Adrenal gland (tissue), 12 donors: ENCODE results near the gene KIAA1671. TPM values are rescaled to one million over a fixed set of nuclear protein-coding genes. Genes with fewer than 3 reads are reported as not detected.

ENCODE experiments used
- DNase-seq, 7 donors: peaks; one replicate each; pipeline ENCODE4 v3.0.0-alpha.2; 2019 to 2020
- H3K27ac ChIP-seq, 5 donors: fragments of 200-600 bp; sonication (generic) in 4 of 5; 1 replicate in 3 of 5; 2 replicates in 2 of 5; pipeline versions ENCODE4 v1.5.1 to v1.8.0; 2016 to 2020; ENCODE audit warnings: mild to moderate bottlenecking in 1 of 5
- H3K27me3 ChIP-seq: fragments of 200-600 bp; 2 replicates; pipeline ENCODE4 v1.8.0; 2021
- H3K36me3 ChIP-seq, 2 donors: fragments of 200-600 bp; replicated peaks in 1 of 2; 1 replicate in 1 of 2; 2 replicates in 1 of 2; pipeline versions ENCODE4 v1.5.1 to v1.8.0; 2018 to 2022
- H3K4me1 ChIP-seq, 2 donors: fragments of 200-600 bp; replicated peaks in 1 of 2; 1 replicate in 1 of 2; 2 replicates in 1 of 2; pipeline versions ENCODE4 v1.5.1 to v1.8.0; 2018 to 2021
- H3K4me3 ChIP-seq, 4 donors: fragments of 200-600 bp; sonication (generic) in 3 of 4; one replicate each; pipeline ENCODE4 v1.5.1; 2016 to 2018
- H3K9me3 ChIP-seq, 3 donors: fragments of 200-600 bp; sonication (generic) in 1 of 3; replicated peaks in 1 of 3; 1 replicate in 2 of 3; 2 replicates in 1 of 3; pipeline versions ENCODE4 v1.5.1 to v1.8.0; 2016 to 2021
- CTCF ChIP-seq, 6 experiments: fragments of 450-650 bp in 4 of 6; fragments of 200-600 bp in 2 of 6; sonication (generic) in 1 of 6; IDR thresholded peaks; 1 replicate in 5 of 6; 2 replicates in 1 of 6; pipeline versions ENCODE4 v1.5.1 to v1.8.0; 2016 to 2021; ENCODE audit warnings: antibody characterized with exemption in 6 of 6, mild to moderate bottlenecking in 2 of 6, moderate library complexity in 1 of 6
- POLR2A ChIP-seq, 2 donors: fragments of 450-650 bp; IDR thresholded peaks; one replicate each; pipeline ENCODE4 v1.6.1; 2017; ENCODE audit warnings: antibody characterized with exemption in 2 of 2, mild to moderate bottlenecking in 2 of 2, moderate library complexity in 1 of 2
- WGBS, 4 donors: extraction: QIAGEN DNeasy Blood & Tissue Kit in 2 of 4; methylation state at CpG; one replicate each; pipeline versions ENCODE4 v1.1.5 to v1.1.7; 2013 to 2017; 5-methylcytosine and 5-hydroxymethylcytosine counted together
- intact Hi-C, 2 donors: fragments of 100-400 bp; cut with DNase I; formaldehyde crosslinking; loops; one replicate each; pipeline versions ENCODE4 v1.14.1 to v1.15.0; 2022 to 2023
- polyA plus RNA-seq, 3 donors: library from polyadenylated mRNA; stranded (reverse); fragments of 200-250 nt in 2 of 3; fragments of 350-450 nt in 1 of 3; fragmentation: Illumina TruSeq in 1 of 3; extraction: RNeasy Lipid Tissue Mini Kit (QIAGEN cat#74804) in 1 of 3; gene quantifications; one replicate each; pipeline ENCODE4 v1.2.3, GENCODE V29; 2013 to 2014
- total RNA-seq, 9 donors: library from RNA; depleted of rRNA in 4 of 9; stranded (reverse); fragments of >200 nt in 4 of 9; fragments of 120-200 nt in 1 of 9; fragmentation: NEBNext Ultra II Directional in 1 of 9; extraction: Animal tissue kit (Norgen Biotek cat#: 25700) in 1 of 9; gene quantifications; one replicate each; pipeline versions ENCODE4 v1.1.0 to v1.2.4, GENCODE V29; 2013 to 2023
- donor health status: healthy with polysubstance abuse.
- donor health status: Bipolar disorder and iron deficiency.
- donor health status: DM: yes; HTN: yes; CAD: no.
- donor health status: DM: no; HTN: no; CAD: no.
- donor health status: DM: no; HTN: no; CAD: no.
- donor health status: DM: yes; HTN: yes; CAD: no.

KIAA1671 gene
- total and polyA plus RNA-seq, 12 donors = 5.3 to 71.0 (median 45.8) TPM

DNA sequence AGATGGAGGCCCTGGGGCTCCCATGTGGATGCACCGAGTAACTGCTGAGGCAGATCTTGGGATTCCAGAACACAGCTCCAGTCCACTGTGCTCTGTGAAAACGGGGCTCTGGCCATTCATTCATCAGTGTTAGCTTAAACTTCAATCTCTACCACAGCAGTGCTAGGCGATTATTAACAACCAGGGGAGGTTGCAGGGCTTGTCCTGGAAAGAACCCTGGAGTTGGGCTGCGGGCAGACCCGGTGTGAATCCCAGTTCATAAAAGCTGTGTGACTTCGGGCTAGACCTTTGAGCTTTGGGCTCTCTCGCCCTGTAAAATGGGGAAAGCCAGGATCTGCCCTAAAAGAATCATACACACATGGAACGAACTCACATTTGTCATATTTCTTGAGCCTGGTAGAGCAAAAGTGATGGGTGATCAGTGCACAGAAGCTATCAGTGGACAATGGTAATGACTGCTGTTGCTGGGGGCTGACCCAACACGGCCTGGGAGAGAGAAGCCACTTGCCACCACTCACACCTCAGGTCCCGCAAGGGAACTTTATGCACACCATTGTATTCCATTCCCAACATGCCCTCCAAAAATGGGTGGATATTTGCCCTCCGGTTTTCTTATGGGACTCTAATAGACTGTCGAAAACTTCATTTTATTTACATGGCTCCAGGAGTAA is 231.6 kb downstream of the KIAA1671 start:
- peaks cover 0 to 21% of the 10 kb centered on the region in 2 donors for H3K36me3 ChIP-seq
- no peaks in the 10 kb centered on the region for H3K4me1 ChIP-seq
- TF ChIP-seq CTCF (IDR thresholded peaks at IDR 0.05) = no peak
- no peak for TF ChIP-seq POLR2A (IDR thresholded peaks at IDR 0.05)
- H3K4me3 ChIP-seq = no peak overlapping the region
- no peak overlapping the region for H3K27ac ChIP-seq
- intact Hi-C loops = no loop called here
- H3K9me3 ChIP-seq = peaks cover 0 to 3% (median 0%) of the 10 kb centered on the region in 3 donors
- no peak for DNase-seq
- no peaks in the 10 kb centered on the region for H3K27me3 ChIP-seq
- WGBS, 4 donors = 89 to 96% (median 91%) methylated on average over 10 to 12 of the region's 12 CpGs

GRCh38 chr22:25186140-25186539 is 233.6 kb downstream of the KIAA1671 start:
- Histone ChIP-seq H3K4me1 (no peaks in the 10 kb centered on the region), H3K36me3 (peaks cover 0 to 21% of the 10 kb centered on the region in 2 donors), H3K27ac (no peak overlapping the region), H3K4me3 (no peak overlapping the region), H3K9me3 (no peaks in the 10 kb centered on the region), H3K27me3 (no peaks in the 10 kb centered on the region)
- whole genome bisulfite sequencing, 4 donors = 86 to 89% (median 88%) methylated on average over 3 of the region's 3 CpGs
- TF ChIP-seq CTCF (IDR thresholded peaks at IDR 0.05) (no peak), POLR2A (IDR thresholded peaks at IDR 0.05) (no peak)
- intact Hi-C loops = no loop called here
- DNase-seq = no peak

DNA sequence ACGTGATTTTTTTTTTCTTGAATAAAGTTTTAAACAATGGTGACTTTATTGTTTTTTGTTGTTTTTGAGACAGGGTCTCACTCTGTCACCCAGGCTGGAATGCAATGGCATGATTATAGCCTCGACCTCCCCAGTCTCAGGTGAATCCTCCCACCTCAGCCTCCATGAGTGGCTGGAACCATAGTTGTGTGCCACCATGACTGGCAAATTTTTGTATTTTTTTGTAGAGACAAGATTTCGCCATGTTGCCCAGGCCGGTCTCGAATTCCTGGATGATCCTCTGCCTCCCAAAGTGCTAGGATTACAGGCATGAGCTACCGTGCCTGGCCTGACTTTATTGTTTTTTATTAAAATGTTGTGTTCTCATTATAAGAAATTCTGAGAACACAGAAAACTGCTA is 235.0 kb downstream of the KIAA1671 start:
- DNase-seq = no peak

GRCh38 chr22:25192406-25192805 is 239.9 kb downstream of the KIAA1671 start:
- Histone ChIP-seq H3K4me1 (no peaks in the 10 kb centered on the region), H3K4me3 (no peak overlapping the region), H3K9me3 (no peaks in the 10 kb centered on the region), H3K36me3 (no peaks in the 10 kb centered on the region), H3K27ac (no peak overlapping the region), H3K27me3 (no peaks in the 10 kb centered on the region)
- no peak for DNase-seq
- intact Hi-C loops = no loop called here
- 84 to 86% (median 84%) methylated on average over 12 of the region's 12 CpGs for WGBS, 4 donors
- TF ChIP-seq POLR2A (IDR thresholded peaks at IDR 0.05) (no peak), CTCF (IDR thresholded peaks at IDR 0.05) (no peak)

More for the DNA sequence above, 235.0 kb downstream of the KIAA1671 start:
- H3K9me3 ChIP-seq = no peaks in the 10 kb centered on the region
- WGBS, 4 donors = 82 to 93% (median 88%) methylated on average over 6 of the region's 6 CpGs
- no peaks in the 10 kb centered on the region for H3K4me1 ChIP-seq
- H3K27me3 ChIP-seq = no peaks in the 10 kb centered on the region
- no peak overlapping the region for H3K4me3 ChIP-seq
- no peak overlapping the region for H3K27ac ChIP-seq
- intact Hi-C loops = no loop called here
- TF ChIP-seq POLR2A (IDR thresholded peaks at IDR 0.05) (no peak), CTCF (IDR thresholded peaks at IDR 0.05) (no peak)
- H3K36me3 ChIP-seq = peaks cover 0 to 21% of the 10 kb centered on the region in 2 donors
